Measurements from ENCODE around the gene PRKG1. TPM values are rescaled to one million over a fixed set of nuclear protein-coding genes. Genes with fewer than 3 reads are reported as not detected.
A peak's percentile ranks its signal among the peaks of the same experiment; 100 is the strongest.

The PRKG1 gene
- total RNA-seq, 1 donor, result 19.5 TPM

DNA sequence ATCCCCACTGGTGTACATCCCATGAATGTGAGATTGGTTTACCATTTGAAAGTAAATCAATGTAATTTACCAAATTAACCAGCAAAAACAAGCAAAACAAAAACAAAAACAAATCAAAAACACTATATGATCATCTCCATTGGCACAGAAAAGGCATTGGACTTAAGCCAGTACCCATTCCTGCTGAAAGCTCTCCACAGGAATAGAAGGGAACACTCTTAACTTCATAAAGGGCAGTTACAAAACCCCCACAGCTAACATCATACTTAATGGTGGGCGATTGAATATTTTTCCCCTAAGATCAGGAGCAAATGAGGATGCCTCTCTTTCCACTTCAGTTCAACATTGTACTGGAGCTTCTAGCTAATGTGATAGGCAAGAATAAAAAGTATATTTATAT is 34.1 kb downstream of the PRKG1 start:
- Histone ChIP-seq H3K4me1 (ENCODE audit: insufficient read depth, low read length) (peaks cover 22% of the 10 kb centered on the region), H3K4me2 (ENCODE audit: insufficient read depth, low read length) (no peak overlapping the region), H4K20me1 (ENCODE audit: insufficient read depth, low read length) (no peaks in the 10 kb centered on the region), H3K4me3 (ENCODE audit: insufficient read depth, low read length) (no peak overlapping the region), H3K9me3 (ENCODE audit: low read depth, low read length) (no peaks in the 10 kb centered on the region), H3K27ac (ENCODE audit: low read depth, low read length) (no peak overlapping the region), H3K27me3 (ENCODE audit: insufficient read depth, low read length) (no peaks in the 10 kb centered on the region), H3K36me3 (ENCODE audit: insufficient read depth, low read length) (no peaks in the 10 kb centered on the region), H3K79me2 (ENCODE audit: insufficient read depth, low read length) (no peaks in the 10 kb centered on the region), H2AFZ (ENCODE audit: low read length) (no peak overlapping the region)
- TF ChIP-seq, protein P1, sequence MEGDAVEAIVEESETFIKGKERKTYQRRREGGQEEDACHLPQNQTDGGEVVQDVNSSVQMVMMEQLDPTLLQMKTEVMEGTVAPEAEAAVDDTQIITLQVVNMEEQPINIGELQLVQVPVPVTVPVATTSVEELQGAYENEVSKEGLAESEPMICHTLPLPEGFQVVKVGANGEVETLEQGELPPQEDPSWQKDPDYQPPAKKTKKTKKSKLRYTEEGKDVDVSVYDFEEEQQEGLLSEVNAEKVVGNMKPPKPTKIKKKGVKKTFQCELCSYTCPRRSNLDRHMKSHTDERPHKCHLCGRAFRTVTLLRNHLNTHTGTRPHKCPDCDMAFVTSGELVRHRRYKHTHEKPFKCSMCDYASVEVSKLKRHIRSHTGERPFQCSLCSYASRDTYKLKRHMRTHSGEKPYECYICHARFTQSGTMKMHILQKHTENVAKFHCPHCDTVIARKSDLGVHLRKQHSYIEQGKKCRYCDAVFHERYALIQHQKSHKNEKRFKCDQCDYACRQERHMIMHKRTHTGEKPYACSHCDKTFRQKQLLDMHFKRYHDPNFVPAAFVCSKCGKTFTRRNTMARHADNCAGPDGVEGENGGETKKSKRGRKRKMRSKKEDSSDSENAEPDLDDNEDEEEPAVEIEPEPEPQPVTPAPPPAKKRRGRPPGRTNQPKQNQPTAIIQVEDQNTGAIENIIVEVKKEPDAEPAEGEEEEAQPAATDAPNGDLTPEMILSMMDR (IDR thresholded peaks at IDR 0.05; ENCODE audit: extremely low read depth, low read depth, low read length), result no peak
- peak; percentile 14 for DNase-seq (ENCODE audit: insufficient read length, low spot score, missing footprints)

DNA sequence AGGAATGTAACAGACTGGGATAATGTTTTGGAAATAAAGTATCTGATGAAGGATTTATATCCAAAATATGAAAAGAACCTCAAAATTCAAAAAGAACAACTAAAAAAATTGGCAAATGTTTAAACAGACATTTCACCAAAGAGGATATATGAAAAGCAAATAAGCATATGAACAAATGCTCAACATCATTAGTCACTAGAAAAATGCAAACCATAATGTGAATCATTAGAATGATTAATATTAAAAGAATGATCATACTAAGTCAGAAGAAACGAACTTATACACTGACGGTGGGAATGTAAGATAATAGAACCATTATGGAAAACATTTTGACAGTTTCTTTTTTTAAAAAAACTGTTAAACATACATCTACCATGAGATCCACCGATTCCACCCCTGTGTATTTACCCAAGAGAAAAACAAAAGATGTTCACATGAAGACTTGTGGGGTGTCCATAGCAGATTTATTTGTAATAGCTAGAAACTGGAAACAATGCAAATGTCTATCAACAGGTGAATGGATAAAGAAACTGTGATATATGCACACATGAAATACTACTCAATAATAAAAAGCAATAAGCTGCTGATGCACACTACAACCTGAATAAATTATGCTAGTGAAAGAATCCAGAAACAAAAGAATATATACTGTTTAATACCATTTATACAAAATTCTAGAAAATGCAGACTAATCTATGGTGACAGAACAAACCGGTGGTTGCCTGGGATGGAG is 35.7 kb downstream of the PRKG1 start:
- Histone ChIP-seq H3K4me3 (ENCODE audit: insufficient read depth, low read length) (no peak overlapping the region), H3K27me3 (ENCODE audit: insufficient read depth, low read length) (no peaks in the 10 kb centered on the region), H3K27ac (ENCODE audit: low read depth, low read length) (peak overlapping the region; percentile 68), H3K36me3 (ENCODE audit: insufficient read depth, low read length) (no peaks in the 10 kb centered on the region), H2AFZ (ENCODE audit: low read length) (no peak overlapping the region), H3K4me1 (ENCODE audit: insufficient read depth, low read length) (peaks cover 22% of the 10 kb centered on the region), H3K9me3 (ENCODE audit: low read depth, low read length) (no peaks in the 10 kb centered on the region), H3K79me2 (ENCODE audit: insufficient read depth, low read length) (no peaks in the 10 kb centered on the region), H3K4me2 (ENCODE audit: insufficient read depth, low read length) (peak overlapping the region; percentile 47), H4K20me1 (ENCODE audit: insufficient read depth, low read length) (no peaks in the 10 kb centered on the region)
- TF ChIP-seq, protein P1 (IDR thresholded peaks at IDR 0.05; ENCODE audit: extremely low read depth, low read depth, low read length), result no peak
- DNase-seq (ENCODE audit: insufficient read length, low spot score, missing footprints), result no peak

DNA sequence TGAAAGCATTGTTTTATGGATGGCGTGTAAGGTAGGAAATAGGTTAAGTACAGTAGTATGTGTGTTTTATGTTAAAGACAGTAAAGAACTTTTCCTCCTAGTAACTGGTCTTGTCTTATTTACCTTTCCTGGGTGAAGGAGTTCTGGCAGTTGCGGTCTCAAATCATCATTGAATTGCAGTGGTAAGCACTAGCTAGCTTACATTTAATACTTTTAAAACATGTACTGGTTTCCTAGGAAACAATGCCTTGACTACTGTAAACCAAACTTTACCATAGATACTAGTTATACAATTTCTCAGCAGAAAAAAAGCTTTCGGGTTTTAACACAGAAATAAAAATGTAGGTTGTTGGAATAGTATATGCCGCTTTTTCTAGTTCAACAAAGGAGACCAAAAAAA is 37.7 kb downstream of the PRKG1 start:
- no peak for DNase-seq (ENCODE audit: insufficient read length, low spot score, missing footprints)
- H3K9me3 ChIP-seq (ENCODE audit: low read depth, low read length), result no peaks in the 10 kb centered on the region
- no peak overlapping the region for H3K4me3 ChIP-seq (ENCODE audit: insufficient read depth, low read length)
- H3K27ac ChIP-seq (ENCODE audit: low read depth, low read length), result no peak overlapping the region
- no peaks in the 10 kb centered on the region for H3K36me3 ChIP-seq (ENCODE audit: insufficient read depth, low read length)
- no peaks in the 10 kb centered on the region for H3K79me2 ChIP-seq (ENCODE audit: insufficient read depth, low read length)
- peaks cover 22% of the 10 kb centered on the region for H3K4me1 ChIP-seq (ENCODE audit: insufficient read depth, low read length)
- H3K4me2 ChIP-seq (ENCODE audit: insufficient read depth, low read length), result no peak overlapping the region
- no peak overlapping the region for H2AFZ ChIP-seq (ENCODE audit: low read length)
- H4K20me1 ChIP-seq (ENCODE audit: insufficient read depth, low read length), result no peaks in the 10 kb centered on the region
- TF ChIP-seq, protein P1 (IDR thresholded peaks at IDR 0.05; ENCODE audit: extremely low read depth, low read depth, low read length), result no peak
- H3K27me3 ChIP-seq (ENCODE audit: insufficient read depth, low read length), result no peaks in the 10 kb centered on the region

DNA sequence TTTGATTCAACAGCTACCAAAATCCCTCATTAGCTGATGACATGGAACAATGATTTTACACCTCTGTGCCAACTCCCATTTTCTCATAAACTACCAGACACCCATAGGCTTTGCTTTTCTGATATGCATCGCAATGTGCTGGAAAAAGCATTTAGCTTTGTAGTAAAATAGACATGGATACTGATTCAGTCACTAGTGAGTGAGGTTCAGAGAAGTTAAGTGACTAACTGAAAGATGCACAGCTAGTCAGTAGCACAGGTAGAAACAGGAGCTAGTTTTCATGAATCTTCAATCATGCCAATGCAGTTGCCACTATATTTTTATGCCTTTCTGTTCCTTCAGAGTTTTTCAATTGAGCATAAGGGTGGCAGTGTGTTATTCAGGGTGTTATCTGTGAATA is 38.7 kb downstream of the PRKG1 start:
- no peaks in the 10 kb centered on the region for H3K79me2 ChIP-seq (ENCODE audit: insufficient read depth, low read length)
- H3K9me3 ChIP-seq (ENCODE audit: low read depth, low read length), result no peaks in the 10 kb centered on the region
- no peaks in the 10 kb centered on the region for H3K27me3 ChIP-seq (ENCODE audit: insufficient read depth, low read length)
- TF ChIP-seq, protein P1 (IDR thresholded peaks at IDR 0.05; ENCODE audit: extremely low read depth, low read depth, low read length), result no peak
- H3K4me2 ChIP-seq (ENCODE audit: insufficient read depth, low read length), result no peak overlapping the region
- no peak overlapping the region for H3K4me3 ChIP-seq (ENCODE audit: insufficient read depth, low read length)
- H3K36me3 ChIP-seq (ENCODE audit: insufficient read depth, low read length), result no peaks in the 10 kb centered on the region
- H3K27ac ChIP-seq (ENCODE audit: low read depth, low read length), result no peak overlapping the region
- no peak overlapping the region for H2AFZ ChIP-seq (ENCODE audit: low read length)
- no peaks in the 10 kb centered on the region for H4K20me1 ChIP-seq (ENCODE audit: insufficient read depth, low read length)
- peaks cover 26% of the 10 kb centered on the region for H3K4me1 ChIP-seq (ENCODE audit: insufficient read depth, low read length)
- DNase-seq (ENCODE audit: insufficient read length, low spot score, missing footprints), result no peak
